GM12873 (cell line): ENCODE data around the gene AIF1L.

Experiments used
- CTCF ChIP-seq: IDR thresholded peaks from 2 replicates; pipeline ENCODE4 v1.5.1; 2012; ENCODE audit warnings: low read depth, mild to moderate bottlenecking, moderate library complexity, low read length, control low read depth; ENCODE audit not compliant: insufficient read depth; ENCODE audit errors: missing control alignments

AIF1L gene

GRCh38 chr9:131112374-131113154 lies 16.2 kb downstream of the AIF1L start:
- no peak for TF ChIP-seq CTCF

DNA sequence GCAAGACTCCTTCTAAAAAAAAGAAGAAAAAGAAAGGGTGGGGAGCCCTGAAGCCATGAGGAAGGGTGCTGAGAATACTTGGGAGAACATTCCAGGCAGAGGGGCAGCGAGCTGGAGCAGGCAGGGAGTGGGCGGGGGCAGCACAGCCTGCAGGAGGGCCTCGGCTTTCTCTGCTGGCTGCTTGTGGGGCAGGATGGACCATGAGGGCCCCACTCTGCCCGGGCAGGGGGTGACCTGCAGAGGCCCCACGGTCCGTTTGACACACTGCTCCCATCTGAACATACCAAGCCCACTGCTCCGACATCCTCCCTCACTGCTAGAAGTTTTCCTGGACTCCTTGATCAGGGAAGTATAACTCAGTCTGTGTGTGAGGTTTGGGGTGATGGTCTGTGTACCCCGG lies 17.3 kb downstream of the AIF1L start:
- TF ChIP-seq CTCF = no peak

GRCh38 chr9:131114084-131114535 lies 17.8 kb downstream of the AIF1L start:
- no peak for TF ChIP-seq CTCF

- TF ChIP-seq CTCF = no peak
Observed at GRCh38 chr9:131116281-131117120, 20.2 kb downstream of the AIF1L start.

- no peak for TF ChIP-seq CTCF
Observed at GRCh38 chr9:131117121-131117761, 20.9 kb downstream of the AIF1L start.

DNA sequence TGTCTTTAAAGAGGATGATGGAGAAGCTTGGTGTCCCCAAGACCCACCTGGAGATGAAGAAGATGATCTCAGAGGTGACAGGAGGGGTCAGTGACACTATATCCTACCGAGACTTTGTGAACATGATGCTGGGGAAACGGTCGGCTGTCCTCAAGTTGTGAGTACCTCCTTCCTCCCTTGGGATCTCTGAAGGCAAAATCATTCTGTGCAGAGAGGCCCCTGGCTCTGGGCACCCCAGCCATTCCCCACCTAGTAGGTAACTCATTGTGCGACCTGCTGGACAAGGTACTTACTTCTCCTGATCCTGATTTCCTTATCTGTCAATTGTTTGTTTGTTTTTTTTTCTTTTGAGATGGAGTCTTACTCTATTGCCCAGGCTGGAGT lies 21.4 kb downstream of the AIF1L start:
- no peak for TF ChIP-seq CTCF

GRCh38 chr9:131119600-131119999 lies 23.3 kb downstream of the AIF1L start:
- TF ChIP-seq CTCF = no peak
